SH-SY5Y (cell line): Measurements from ENCODE around the gene FBXL16.

Experiments used
- GATA2 ChIP-seq: IDR thresholded peaks from 2 replicates; pipeline ENCODE4 v1.6.1; 2011; ENCODE audit warnings: mild to moderate bottlenecking, low read depth, low read length
- GATA3 ChIP-seq: IDR thresholded peaks from 2 replicates; pipeline ENCODE4 v1.6.1; 2011; ENCODE audit warnings: low read depth, mild to moderate bottlenecking, low read length, moderate library complexity

Gene FBXL16

GRCh38 chr16:684071-684794, 21.4 kb downstream of the FBXL16 start, which contains the start of gene JMJD8:
TSS of gene JMJD8 (minus strand) at chr16:684334. CDS start at chr16:684319, 15 bp downstream.
- TF ChIP-seq GATA3: no peak
- TF ChIP-seq GATA2: no peak

GRCh38 chr16:683396-684070, 22.1 kb downstream of the FBXL16 start:
- TF ChIP-seq GATA2 (no peak), GATA3 (no peak)

GRCh38 chr16:682493-683395, 22.9 kb downstream of the FBXL16 start:
- TF ChIP-seq GATA2 (no peak), GATA3 (no peak)

- no peak for TF ChIP-seq GATA3
- TF ChIP-seq GATA2: no peak
Measured at GRCh38 chr16:681746-682427, 23.7 kb downstream of the FBXL16 start.

GRCh38 chr16:680967-681745, 24.4 kb downstream of the FBXL16 start:
- TF ChIP-seq GATA2: no peak
- TF ChIP-seq GATA3: no peak

- no peak for TF ChIP-seq GATA3
- TF ChIP-seq GATA2: no peak
Measured at GRCh38 chr16:680625-680945, 25.0 kb downstream of the FBXL16 start.

- TF ChIP-seq GATA2 (no peak), GATA3 (no peak)
Measured at GRCh38 chr16:679814-680624, 25.6 kb downstream of the FBXL16 start, which contains the start of gene STUB1. TSS of gene STUB1 (plus strand) at chr16:680410. CDS start at chr16:680526, 116 bp downstream.

GRCh38 chr16:678858-679813, 26.5 kb downstream of the FBXL16 start:
- TF ChIP-seq GATA3: no peak

GRCh38 chr16:678209-678857, 27.3 kb downstream of the FBXL16 start:
- no peak for TF ChIP-seq GATA3
- no peak for TF ChIP-seq GATA2

- TF ChIP-seq GATA2 (no peak), GATA3 (no peak)
Measured at GRCh38 chr16:677316-678190, 28.0 kb downstream of the FBXL16 start.
